Prostate gland (tissue), 2 donors: ENCODE data around the gene RNF126.

Experiments used
- CTCF ChIP-seq, 4 experiments: fragments of 200-600 bp in 2 of 4; fragments of 450-650 bp in 2 of 4; sonication (generic) in 2 of 4; IDR thresholded peaks; 1 replicate in 3 of 4; 2 replicates in 1 of 4; pipeline ENCODE4 v1.5.1; 2016 to 2019; ENCODE audit warnings: antibody characterized with exemption in 4 of 4, mild to moderate bottlenecking in 2 of 4, moderate library complexity in 2 of 4
- POLR2A ChIP-seq: fragments of 450-650 bp; IDR thresholded peaks from one replicate; pipeline ENCODE4 v1.6.1; 2016; ENCODE audit warnings: antibody characterized with exemption, mild to moderate bottlenecking
- POLR2AphosphoS5 ChIP-seq: sonication (generic); formaldehyde crosslinking; IDR thresholded peaks from one replicate; pipeline ENCODE4 v1.6.1; 2017; ENCODE audit warnings: antibody characterized with exemption

GRCh38 chr19:677201-677600, 14.2 kb upstream of the RNF126 start:
- TF ChIP-seq POLR2A (peak; percentile 41), CTCF (IDR thresholded peaks at IDR 0.05) (no peak), POLR2AphosphoS5 (peak; percentile 42)
